ENCODE data around the gene CHD5.

- TF ChIP-seq CTCF (IDR thresholded peaks at IDR 0.05), result no peak
- no peak for TF ChIP-seq POLR2A (IDR thresholded peaks at IDR 0.05)
Observed at GRCh38 chr1:6170742-6171201, 9.3 kb downstream of the CHD5 start.
